ENCODE results near the gene CCBE1.
"Not testable (repeated sequence)": the region's sequence is repeated elsewhere in the genome, so short reads cannot be mapped to it uniquely, and the experiment has no call there.

CCBE1 gene

GRCh38 chr18:59714096-59714495 is 16.9 kb upstream of the CCBE1 start:
- DNase-seq, result not testable (repeated sequence)

- no peak for DNase-seq
These were observed 15.1 kb upstream of the CCBE1 start for GRCh38 chr18:59712311-59712710.

- DNase-seq, result no peak
These were observed 11.8 kb upstream of the CCBE1 start for GRCh38 chr18:59708988-59709387.

GRCh38 chr18:59707306-59707705 is 10.1 kb upstream of the CCBE1 start:
- DNase-seq, result no peak

- no peak for DNase-seq
These were observed 9.3 kb upstream of the CCBE1 start for GRCh38 chr18:59706499-59706898.

- no peak for DNase-seq
These were observed 7.9 kb upstream of the CCBE1 start for GRCh38 chr18:59705145-59705544.

- no peak for DNase-seq
These were observed 6.9 kb upstream of the CCBE1 start for GRCh38 chr18:59704146-59704545.

GRCh38 chr18:59701272-59701671 is 4.0 kb upstream of the CCBE1 start:
- no peak for DNase-seq

GRCh38 chr18:59700535-59700967 is 3.3 kb upstream of the CCBE1 start:
- no peak for DNase-seq

GRCh38 chr18:59699750-59700534 is 2.7 kb upstream of the CCBE1 start:
- DNase-seq, result no peak

GRCh38 chr18:59699061-59699460 is 1.8 kb upstream of the CCBE1 start:
- no peak for DNase-seq

GRCh38 chr18:59696311-59697235 is 650 bp downstream of the CCBE1 start:
- DNase-seq, result no peak

GRCh38 chr18:59695551-59695950 is 1.7 kb downstream of the CCBE1 start:
- no peak for DNase-seq

GRCh38 chr18:59694824-59695223 is 2.4 kb downstream of the CCBE1 start:
- DNase-seq, result no peak

GRCh38 chr18:59691996-59692395 is 5.2 kb downstream of the CCBE1 start:
- no peak for DNase-seq

GRCh38 chr18:59690996-59691395 is 6.2 kb downstream of the CCBE1 start:
- no peak for DNase-seq

- no peak for DNase-seq
These were observed 6.8 kb downstream of the CCBE1 start for GRCh38 chr18:59690186-59690982.

- no peak for DNase-seq
These were observed 7.5 kb downstream of the CCBE1 start for GRCh38 chr18:59689756-59690155.

- no peak for DNase-seq
These were observed 11.0 kb downstream of the CCBE1 start for GRCh38 chr18:59686260-59686659.

- no peak for DNase-seq
These were observed 11.7 kb downstream of the CCBE1 start for GRCh38 chr18:59685501-59685900.

- no peak for DNase-seq
These were observed 12.4 kb downstream of the CCBE1 start for GRCh38 chr18:59684777-59685176.

- DNase-seq, result no peak
These were observed 15.7 kb downstream of the CCBE1 start for GRCh38 chr18:59681521-59682004.

- no peak for DNase-seq
These were observed 16.2 kb downstream of the CCBE1 start for GRCh38 chr18:59681051-59681450.
